Suprapubic skin (tissue), 4 donors: ENCODE results near the gene SCYL1. TPM values are rescaled to one million over a fixed set of nuclear protein-coding genes. Genes with fewer than 3 reads are reported as not detected.
A peak's percentile ranks its signal among the peaks of the same experiment; 100 is the strongest.

Source experiments
- DNase-seq, 2 donors: peaks; one replicate each; pipeline ENCODE4 v3.0.0-alpha.2; 2019; ENCODE audit warnings: low spot score in 2 of 2
- H3K27ac ChIP-seq: fragments of 200-600 bp; sonication (generic); one replicate; pipeline ENCODE4 v1.5.1; 2019
- H3K27me3 ChIP-seq: fragments of 200-600 bp; sonication (generic); one replicate; pipeline ENCODE4 v1.5.1; 2019
- H3K36me3 ChIP-seq: fragments of 200-600 bp; sonication (generic); one replicate; pipeline ENCODE4 v1.5.1; 2019
- H3K4me1 ChIP-seq: fragments of 200-600 bp; sonication (generic); one replicate; pipeline ENCODE4 v1.5.1; 2019
- H3K4me3 ChIP-seq: fragments of 200-600 bp; sonication (generic); one replicate; pipeline ENCODE4 v1.5.1; 2019; ENCODE audit warnings: mild to moderate bottlenecking
- H3K9me3 ChIP-seq: fragments of 200-600 bp; sonication (generic); one replicate; pipeline ENCODE4 v1.5.1; 2019
- EP300 ChIP-seq: sonication (generic); formaldehyde crosslinking; IDR thresholded peaks from one replicate; pipeline ENCODE4 v1.6.1; 2017; ENCODE audit warnings: antibody characterized with exemption
- POLR2A ChIP-seq, 2 donors: fragments of 450-650 bp; IDR thresholded peaks; one replicate each; pipeline ENCODE4 v1.6.1; 2017; ENCODE audit warnings: antibody characterized with exemption in 2 of 2, mild to moderate bottlenecking in 2 of 2, moderate library complexity in 2 of 2
- POLR2AphosphoS5 ChIP-seq, 3 donors: sonication (generic); formaldehyde crosslinking; IDR thresholded peaks; one replicate each; pipeline ENCODE4 v1.6.1; 2017; ENCODE audit warnings: antibody characterized with exemption in 3 of 3
- WGBS: methylation state at CpG from one replicate; pipeline ENCODE4 v1.1.5; 2018; 5-methylcytosine and 5-hydroxymethylcytosine counted together
- total RNA-seq, 4 donors: library from RNA; depleted of rRNA; stranded (reverse); fragments of >200 nt; gene quantifications; one replicate each; pipeline ENCODE4 v1.1.0, GENCODE V29; 2016
- TF ChIP-seq, protein P1 (sequence below), 2 donors: fragments of 200-600 bp in 1 of 2; fragments of 450-650 bp in 1 of 2; sonication (generic) in 1 of 2; IDR thresholded peaks; one replicate each; pipeline ENCODE4 v1.5.1; 2016 to 2019; ENCODE audit warnings: antibody characterized with exemption in 2 of 2, mild to moderate bottlenecking in 1 of 2, moderate library complexity in 1 of 2

SCYL1 gene
- total RNA-seq, 4 donors from 2014 or later: 63.2 to 83.6 (median 78.4) TPM

DNA sequence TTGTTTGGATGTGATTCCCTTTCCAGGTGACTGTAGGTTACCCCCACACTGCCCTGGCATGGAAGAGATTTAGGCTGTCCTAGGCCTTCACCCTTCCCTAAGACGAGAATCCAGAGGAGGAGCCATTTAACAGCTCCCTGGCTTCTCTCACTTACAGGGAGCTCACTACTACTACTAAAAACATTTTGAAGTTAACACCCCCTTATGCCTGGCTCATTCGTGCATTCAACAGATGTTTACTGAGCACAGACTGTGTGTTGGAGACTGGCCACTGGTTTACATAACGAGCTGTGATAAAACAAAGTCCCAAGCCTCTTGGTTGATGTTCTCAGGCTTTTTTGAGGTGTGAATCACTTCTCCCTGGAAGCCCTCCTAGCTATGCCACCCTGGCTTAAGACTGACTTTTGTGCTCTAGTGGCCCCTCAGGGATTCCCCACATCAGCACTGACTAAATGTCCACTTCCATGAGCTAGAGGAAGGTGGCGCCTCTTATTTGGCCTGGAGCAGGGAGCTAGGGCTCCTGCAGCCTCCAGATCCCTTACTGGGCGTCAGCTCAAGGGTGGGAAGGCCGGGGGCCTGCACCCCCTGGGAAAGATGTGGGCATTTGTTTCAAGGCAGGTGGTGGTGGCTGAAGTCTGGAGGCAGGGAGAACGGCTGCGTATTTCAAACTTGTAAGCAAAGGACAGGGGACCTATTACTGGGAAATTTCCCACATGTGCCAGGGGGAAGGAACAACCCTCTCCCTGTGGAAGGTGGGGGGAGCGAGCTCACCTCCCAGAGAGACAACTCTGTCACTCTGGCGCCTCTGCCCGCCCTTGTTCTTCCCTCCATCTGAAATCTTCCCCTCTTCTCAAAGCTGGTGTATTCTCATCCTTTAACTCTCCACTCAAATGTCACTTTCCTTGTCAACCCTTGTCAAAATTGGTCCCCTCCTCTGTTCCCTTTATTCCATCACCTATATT, 45.4 kb upstream of the SCYL1 start:
- Histone ChIP-seq H3K36me3 (no peaks in the 10 kb centered on the region), H3K4me3 (peak overlapping the region; percentile 26), H3K27me3 (no peaks in the 10 kb centered on the region), H3K9me3 (no peaks in the 10 kb centered on the region), H3K27ac (peak overlapping the region; percentile 98), H3K4me1 (peaks cover 49% of the 10 kb centered on the region)
- TF ChIP-seq POLR2AphosphoS5 (IDR thresholded peaks at IDR 0.05) (peak in 1 of 3 donors; percentile 55), EP300 (no peak), POLR2A (IDR thresholded peaks at IDR 0.05) (peak in 1 of 2 donors; percentile 25)
- TF ChIP-seq, protein P1, sequence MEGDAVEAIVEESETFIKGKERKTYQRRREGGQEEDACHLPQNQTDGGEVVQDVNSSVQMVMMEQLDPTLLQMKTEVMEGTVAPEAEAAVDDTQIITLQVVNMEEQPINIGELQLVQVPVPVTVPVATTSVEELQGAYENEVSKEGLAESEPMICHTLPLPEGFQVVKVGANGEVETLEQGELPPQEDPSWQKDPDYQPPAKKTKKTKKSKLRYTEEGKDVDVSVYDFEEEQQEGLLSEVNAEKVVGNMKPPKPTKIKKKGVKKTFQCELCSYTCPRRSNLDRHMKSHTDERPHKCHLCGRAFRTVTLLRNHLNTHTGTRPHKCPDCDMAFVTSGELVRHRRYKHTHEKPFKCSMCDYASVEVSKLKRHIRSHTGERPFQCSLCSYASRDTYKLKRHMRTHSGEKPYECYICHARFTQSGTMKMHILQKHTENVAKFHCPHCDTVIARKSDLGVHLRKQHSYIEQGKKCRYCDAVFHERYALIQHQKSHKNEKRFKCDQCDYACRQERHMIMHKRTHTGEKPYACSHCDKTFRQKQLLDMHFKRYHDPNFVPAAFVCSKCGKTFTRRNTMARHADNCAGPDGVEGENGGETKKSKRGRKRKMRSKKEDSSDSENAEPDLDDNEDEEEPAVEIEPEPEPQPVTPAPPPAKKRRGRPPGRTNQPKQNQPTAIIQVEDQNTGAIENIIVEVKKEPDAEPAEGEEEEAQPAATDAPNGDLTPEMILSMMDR (IDR thresholded peaks at IDR 0.05): peak in 1 of 2 donors; percentile 23
- WGBS: 43% methylated on average over 11 of the region's 11 CpGs
- peak; percentile 79 to 83 for DNase-seq

DNA sequence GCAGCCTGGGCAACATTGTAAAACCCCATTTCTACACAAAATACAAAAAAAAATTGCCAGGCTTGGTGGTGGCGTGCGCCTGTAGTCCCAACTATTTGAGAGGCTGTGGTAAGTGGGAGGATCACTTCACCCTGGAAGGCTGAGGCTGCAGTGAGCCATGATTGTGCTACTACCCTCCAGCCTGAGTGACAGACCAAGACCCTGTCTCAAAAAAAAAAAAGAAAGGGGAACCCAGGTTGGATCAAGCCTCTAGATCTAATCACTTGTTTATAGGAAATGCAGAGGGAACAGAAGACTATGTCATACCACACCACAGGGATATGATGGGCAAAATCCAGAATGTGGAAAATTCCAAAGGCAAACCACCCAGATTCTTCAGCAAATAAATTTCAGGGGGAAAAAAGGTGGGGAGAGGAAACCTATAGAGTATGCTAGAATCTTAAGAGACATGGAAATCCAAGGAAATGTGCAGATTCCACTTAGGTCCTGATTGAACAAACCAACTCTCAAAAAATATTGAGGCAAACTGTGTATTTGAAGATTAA, 42.5 kb upstream of the SCYL1 start:
- TF ChIP-seq, protein P1 (IDR thresholded peaks at IDR 0.05): no peak
- no peak for TF ChIP-seq POLR2A (IDR thresholded peaks at IDR 0.05)
- TF ChIP-seq EP300: no peak
- no peak for TF ChIP-seq POLR2AphosphoS5 (IDR thresholded peaks at IDR 0.05)
- Histone ChIP-seq H3K27me3 (no peaks in the 10 kb centered on the region), H3K36me3 (no peaks in the 10 kb centered on the region), H3K4me1 (peaks cover 60% of the 10 kb centered on the region), H3K4me3 (no peak overlapping the region), H3K27ac (no peak overlapping the region), H3K9me3 (no peaks in the 10 kb centered on the region)
- WGBS: 95% methylated on average over 2 of the region's 2 CpGs
- DNase-seq: no peak

DNA sequence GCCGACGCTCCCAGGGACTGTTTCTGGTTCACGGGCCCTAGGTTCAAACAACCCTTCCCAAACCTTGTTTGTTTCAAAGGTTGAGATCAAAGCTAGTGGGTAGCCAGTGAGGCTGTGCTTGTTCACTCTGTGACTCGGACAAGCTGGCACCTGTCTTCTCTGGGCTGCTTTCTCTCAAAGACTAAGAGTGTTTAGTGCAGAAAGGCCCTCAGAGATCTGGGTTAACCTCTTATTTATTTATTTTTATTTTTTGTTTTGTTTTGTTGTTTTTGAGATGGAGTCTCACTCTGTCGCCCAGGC, 39.0 kb upstream of the SCYL1 start:
- peak in 1 of 2 donors; percentile 35 for DNase-seq
- TF ChIP-seq POLR2AphosphoS5 (IDR thresholded peaks at IDR 0.05) (no peak), EP300 (no peak), POLR2A (IDR thresholded peaks at IDR 0.05) (no peak)
- TF ChIP-seq, protein P1 (IDR thresholded peaks at IDR 0.05): no peak
- H3K4me3 ChIP-seq: no peak overlapping the region
- no peaks in the 10 kb centered on the region for H3K27me3 ChIP-seq
- peak overlapping the region; percentile 99 for H3K27ac ChIP-seq
- H3K4me1 ChIP-seq: peaks cover 66% of the 10 kb centered on the region
- no peaks in the 10 kb centered on the region for H3K36me3 ChIP-seq
- H3K9me3 ChIP-seq: no peaks in the 10 kb centered on the region
- 47% methylated on average over 5 of the region's 5 CpGs for WGBS

DNA sequence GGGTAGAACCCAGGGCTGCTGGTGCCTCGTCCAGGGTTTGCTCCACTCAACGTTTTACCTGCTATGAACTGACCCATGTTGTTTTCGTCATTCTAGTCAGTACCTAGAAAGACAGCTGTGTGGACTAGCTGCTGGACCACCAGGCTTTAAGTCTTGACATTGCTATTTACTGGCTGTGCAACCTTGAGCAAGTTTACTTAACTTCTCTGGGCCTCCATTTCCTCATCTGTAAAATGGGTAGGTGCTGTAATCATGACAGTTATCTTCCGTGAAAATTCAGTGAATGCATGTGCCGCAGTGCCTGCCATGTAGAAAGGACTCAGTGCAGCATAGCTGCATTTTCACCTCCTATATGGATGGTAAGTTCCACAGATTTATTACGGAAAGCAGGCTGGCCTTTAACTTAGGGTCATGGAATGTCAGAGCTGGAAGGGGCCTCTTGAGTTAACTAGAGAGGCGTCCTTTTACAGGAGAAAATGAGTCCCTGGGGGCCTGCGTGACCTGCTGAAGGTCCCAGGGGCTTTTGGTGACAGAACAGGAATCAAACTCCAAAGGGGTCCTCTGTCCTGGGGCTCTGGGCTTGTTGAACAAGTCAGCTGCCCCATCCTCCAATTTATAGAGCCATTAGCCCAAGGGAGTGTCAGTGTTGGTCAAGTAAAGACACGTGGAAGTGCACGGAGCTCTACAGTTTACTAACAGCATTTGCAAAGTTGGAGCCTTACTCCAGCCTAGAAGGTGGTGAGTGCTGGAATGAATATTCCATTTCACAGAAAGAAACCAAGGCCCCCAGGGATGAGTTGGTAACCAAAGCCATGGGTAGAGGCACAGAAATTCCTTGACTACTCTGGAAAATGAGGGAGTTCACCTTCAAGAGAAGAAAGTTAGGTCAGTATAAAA, 38.1 kb upstream of the SCYL1 start:
- Histone ChIP-seq H3K36me3 (no peaks in the 10 kb centered on the region), H3K9me3 (no peaks in the 10 kb centered on the region), H3K4me1 (peaks cover 68% of the 10 kb centered on the region), H3K27me3 (no peaks in the 10 kb centered on the region), H3K27ac (peak overlapping the region; percentile 99), H3K4me3 (no peak overlapping the region)
- 65% methylated on average over 8 of the region's 10 CpGs for WGBS
- TF ChIP-seq POLR2AphosphoS5 (IDR thresholded peaks at IDR 0.05) (no peak), EP300 (no peak)
- DNase-seq: peak in 1 of 2 donors; percentile 69

DNA sequence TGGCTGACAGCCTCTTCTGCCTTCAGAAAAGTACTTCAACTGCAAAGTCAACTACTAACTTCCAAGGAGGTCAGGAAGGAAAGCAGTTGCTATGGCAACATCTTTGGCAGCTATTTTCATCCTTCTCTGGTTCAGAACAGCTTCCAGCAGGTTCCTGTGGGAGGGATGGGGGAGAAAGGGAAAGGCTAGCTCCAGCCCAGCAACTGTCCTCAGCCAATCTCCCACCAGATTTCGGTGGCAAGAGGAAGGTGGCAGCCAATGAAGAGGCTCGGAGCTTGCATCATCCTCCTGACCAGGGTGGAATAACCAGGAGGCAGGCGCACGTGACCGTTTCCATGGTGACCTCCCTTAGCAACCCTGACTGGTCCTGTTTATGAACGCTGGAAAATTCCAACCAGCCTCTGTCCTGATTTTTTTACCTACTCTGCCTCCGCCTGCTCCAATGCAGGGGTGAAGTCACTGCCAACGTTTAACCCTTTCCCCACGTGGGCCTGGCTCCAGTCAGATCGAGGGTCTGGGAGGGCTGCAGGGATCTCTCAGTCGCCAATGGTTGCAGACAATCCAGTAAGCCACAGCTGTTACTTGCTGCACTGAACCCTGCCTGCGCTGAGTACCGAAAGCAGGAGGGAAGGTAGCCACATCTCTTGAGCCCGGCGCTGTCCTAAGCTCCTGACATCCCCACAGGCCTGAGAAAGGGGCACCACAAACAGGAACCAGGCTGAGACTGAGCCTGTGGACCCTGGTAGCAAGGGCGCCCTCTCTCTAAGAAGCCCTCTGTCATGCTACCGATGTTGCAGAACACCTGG, 37.2 kb upstream of the SCYL1 start:
- H3K4me1 ChIP-seq: peaks cover 77% of the 10 kb centered on the region
- peak in 1 of 3 donors; percentile 84 for TF ChIP-seq POLR2AphosphoS5 (IDR thresholded peaks at IDR 0.05)
- TF ChIP-seq POLR2A (IDR thresholded peaks at IDR 0.05): peak in 1 of 2 donors; percentile 13
- TF ChIP-seq, protein P1 (IDR thresholded peaks at IDR 0.05): no peak

More for the DNA sequence above, 37.2 kb upstream of the SCYL1 start:
- peak; percentile 99 to 100 for DNase-seq
- WGBS: 1% methylated on average over 9 of the region's 17 CpGs
- H3K36me3 ChIP-seq: no peaks in the 10 kb centered on the region
- no peaks in the 10 kb centered on the region for H3K9me3 ChIP-seq
- H3K27me3 ChIP-seq: no peaks in the 10 kb centered on the region
- peak overlapping the region; percentile 99 for H3K27ac ChIP-seq
- H3K4me3 ChIP-seq: peak overlapping the region; percentile 14
